H54 (cell line): ENCODE results near the gene FBXO38.

ENCODE experiments used
- DNase-seq: peaks from one replicate; pipeline ENCODE4 v3.0.0; 2011; ENCODE audit warnings: low spot score, mixed read lengths; ENCODE audit not compliant: insufficient read length
- FAIRE-seq: peaks from 3 replicates; lab custom pipeline; 2011; peaks lifted over from hg19 to GRCh38; lab: Jason Lieb, UNC
- POLR2A ChIP-seq: IDR thresholded peaks from 2 replicates; pipeline ENCODE4 v1.6.1; 2011; ENCODE audit warnings: low read depth, mild to moderate bottlenecking, low read length

Gene FBXO38

DNA sequence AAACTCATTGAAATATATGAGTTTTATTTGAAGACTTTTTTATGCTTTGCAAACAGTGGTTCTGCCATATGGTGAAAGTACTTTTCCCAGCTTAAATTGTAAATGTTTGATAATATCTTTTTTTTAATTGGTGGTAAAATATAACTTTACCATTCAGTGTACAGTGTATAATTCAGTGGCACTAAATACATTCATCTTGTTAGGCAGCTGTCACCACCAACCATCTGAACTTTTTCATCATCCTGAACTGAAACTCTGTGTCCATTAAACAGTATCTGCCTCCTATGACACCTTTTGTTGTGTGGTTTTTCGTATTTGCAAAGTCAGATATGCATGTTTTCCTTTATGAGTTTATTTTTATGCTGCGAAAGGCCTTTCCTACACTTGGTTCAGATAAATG lies 45.1 kb downstream of the FBXO38 start:
- DNase-seq (no peak), FAIRE-seq (no peak)
- TF ChIP-seq POLR2A, result no peak

GRCh38 chr5:148433826-148434225 lies 50.1 kb downstream of the FBXO38 start:
- no peak for DNase-seq
- TF ChIP-seq POLR2A, result no peak
- FAIRE-seq, result no peak

DNA sequence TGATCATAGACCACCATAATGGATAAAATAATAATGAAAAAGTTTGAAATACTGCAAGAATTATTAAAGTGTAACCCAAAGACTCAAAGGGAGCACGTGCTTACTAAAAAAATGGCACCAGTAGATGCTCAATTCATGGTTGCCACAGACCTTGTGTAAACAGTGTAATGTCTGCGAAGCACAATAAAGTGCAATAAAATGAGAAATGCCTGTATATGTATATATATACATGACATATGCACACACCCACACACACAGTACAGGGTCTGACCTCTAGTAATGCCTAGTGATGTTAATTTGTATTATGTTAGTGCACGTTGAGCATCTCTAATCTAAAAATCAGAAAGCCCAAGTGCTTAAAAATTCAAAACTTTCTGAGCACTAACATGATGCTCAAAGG lies 52.3 kb downstream of the FBXO38 start:
- TF ChIP-seq POLR2A, result no peak
- DNase-seq (no peak), FAIRE-seq (no peak)

DNA sequence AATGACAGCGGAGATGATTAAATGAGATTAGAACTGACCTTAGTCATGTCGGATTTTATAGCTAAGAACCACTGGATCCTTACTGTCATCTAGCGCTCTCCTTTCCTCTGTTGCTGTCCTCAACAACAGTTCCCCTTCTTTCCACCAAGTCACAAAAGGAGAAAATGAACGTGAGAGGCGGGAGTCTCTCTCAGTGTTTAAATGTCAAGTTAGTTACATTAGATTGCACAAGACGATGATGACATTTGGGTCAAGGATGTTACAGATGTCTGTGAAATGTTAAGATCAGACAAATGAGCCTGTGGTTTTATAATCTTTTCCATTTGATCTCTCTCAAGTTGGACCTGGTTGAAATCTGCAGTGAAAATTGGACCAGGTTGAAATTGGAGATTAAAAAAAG lies 53.5 kb downstream of the FBXO38 start:
- FAIRE-seq, result no peak
- DNase-seq, result no peak
- TF ChIP-seq POLR2A, result no peak

DNA sequence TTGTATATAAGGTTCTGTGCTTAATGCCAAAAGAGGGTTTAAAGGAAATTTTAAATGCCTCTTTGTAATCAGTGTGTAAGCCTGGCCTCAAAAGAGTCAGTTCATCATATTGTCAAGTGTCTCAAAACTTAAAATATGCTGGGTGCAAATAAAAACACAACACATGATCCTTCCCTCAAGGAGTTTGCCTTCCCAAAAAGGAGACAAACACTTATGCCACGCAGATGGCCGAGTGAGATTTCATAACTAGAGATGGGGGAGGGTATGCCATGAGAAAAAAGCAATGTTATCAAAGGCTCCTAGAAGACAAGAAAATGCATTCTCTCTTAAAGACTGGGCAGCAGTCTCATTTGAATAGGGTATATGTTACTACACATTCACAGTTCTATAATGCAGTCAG lies 55.2 kb downstream of the FBXO38 start:
- TF ChIP-seq POLR2A, result no peak

DNA sequence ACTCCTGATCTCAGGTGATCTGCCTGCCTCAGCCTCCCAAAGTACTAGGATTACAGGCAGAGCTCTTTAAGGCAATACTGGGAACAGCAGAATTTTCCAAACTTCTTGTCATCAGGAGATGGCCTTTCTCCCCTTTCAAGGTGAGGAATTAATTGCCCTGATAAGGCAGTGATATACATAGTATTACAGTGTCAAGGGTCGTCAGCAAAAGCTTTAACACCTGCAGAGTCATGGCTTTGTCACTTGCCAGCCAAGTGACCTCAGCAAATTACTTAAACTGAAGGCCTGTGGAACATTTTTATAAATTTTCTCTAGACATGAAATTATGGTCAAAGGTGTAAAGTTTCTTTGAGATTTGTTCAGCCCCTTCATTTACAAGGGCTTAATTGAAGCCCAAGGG lies 59.5 kb downstream of the FBXO38 start:
- DNase-seq (no peak), FAIRE-seq (no peak)
- no peak for TF ChIP-seq POLR2A

More for the DNA sequence above, 55.2 kb downstream of the FBXO38 start:
- FAIRE-seq, result no peak
- no peak for DNase-seq

DNA sequence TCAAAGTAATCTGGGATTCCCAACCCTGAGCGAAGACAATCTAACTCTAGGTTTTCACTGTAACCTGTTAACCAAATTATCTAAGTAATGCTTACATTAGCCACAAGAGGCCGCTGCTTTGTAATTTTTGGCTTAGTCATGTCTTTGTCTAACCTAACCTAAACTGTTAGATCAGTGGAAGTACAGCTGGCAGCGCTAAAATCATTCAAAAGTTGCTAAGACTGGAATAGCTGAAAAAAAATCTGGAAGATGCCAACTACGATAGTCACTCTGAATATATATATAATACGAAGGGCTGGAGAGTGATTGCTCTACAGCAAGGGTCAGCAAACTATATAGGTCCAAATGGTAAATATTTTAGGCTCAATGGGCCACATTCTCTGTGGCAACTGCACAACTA lies 60.2 kb downstream of the FBXO38 start:
- DNase-seq (peak; percentile 9), FAIRE-seq (peak; percentile 90)
- TF ChIP-seq POLR2A, result no peak

DNA sequence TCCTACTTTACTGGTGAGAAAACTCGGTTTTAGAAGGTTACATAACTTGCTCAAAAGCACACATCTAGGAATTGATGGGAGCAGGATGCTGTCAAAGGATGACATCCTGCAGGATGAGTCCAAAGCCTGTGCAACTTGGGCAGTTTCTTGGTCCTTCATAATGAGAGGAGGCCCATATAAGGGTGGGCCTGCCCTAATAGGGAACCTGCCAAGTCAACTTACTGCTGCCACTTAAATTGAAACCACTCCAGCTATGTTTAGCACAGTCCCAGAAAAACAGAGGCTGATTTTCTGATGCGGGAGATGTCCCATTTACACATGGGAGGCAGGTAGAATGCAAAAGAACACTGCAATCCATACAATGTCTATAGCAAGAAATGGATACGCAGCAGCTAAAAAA lies 61.8 kb downstream of the FBXO38 start:
- no peak for TF ChIP-seq POLR2A
- FAIRE-seq (no peak), DNase-seq (no peak)

- DNase-seq (no peak), FAIRE-seq (no peak)
- no peak for TF ChIP-seq POLR2A
These were observed 62.9 kb downstream of the FBXO38 start for GRCh38 chr5:148446611-148447010.

DNA sequence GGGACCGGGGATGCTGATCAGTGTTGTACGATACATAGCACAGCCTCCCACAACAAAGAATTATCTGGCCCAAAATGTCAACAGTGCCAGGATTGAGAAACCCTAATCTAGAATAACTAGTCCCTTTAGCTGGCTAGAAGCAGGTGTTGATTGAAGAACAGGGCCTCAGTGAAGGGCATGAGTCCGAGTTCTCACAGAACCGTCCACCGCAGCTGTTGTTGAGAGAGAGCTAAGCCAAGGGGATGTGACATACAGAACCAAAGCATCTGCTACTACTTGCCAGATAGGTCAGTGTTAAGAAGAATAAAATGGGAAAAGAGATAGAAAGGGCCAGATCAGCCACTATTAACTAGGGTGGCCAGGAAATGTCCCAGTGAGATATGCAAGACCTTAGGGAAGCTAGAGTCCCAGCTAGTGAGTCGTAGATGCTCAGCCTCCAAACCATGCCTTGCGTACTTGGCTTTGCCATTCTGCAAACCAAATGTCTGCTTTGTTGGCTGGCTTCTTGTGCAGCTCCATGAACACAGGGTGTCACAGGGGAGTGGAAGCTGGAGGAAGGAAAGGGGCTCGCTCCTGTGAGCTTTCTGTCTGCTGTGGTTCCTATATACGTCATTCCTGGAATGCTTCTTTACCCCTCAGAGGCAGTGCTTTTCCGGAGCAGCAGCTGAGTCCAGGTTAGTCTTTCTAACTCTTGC lies 68.9 kb downstream of the FBXO38 start:
- TF ChIP-seq POLR2A, result no peak
- FAIRE-seq (no peak), DNase-seq (no peak)

DNA sequence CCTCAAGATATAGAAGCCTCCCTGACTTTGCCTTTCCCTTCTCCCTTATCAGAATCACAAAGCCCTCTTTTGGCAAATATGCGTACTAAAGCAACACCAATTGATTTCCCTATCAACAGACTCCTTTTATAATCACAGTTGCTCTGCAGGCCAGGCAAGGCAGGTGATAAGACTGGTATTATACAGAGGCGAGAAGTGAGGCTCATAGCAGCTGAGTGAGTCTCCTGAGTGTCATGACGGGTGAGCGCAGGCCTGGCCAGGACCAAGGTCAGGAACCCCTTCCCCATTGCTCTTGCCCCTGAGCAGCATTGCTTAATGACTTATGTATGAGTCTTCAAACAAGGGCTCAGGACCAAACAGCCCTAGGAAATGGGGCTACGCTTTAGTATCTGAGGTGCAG lies 70.8 kb downstream of the FBXO38 start:
- no peak for FAIRE-seq
- DNase-seq, result no peak
- TF ChIP-seq POLR2A, result no peak

GRCh38 chr5:148455185-148455584 lies 71.4 kb downstream of the FBXO38 start:
- DNase-seq (no peak), FAIRE-seq (no peak)
- TF ChIP-seq POLR2A, result no peak

DNA sequence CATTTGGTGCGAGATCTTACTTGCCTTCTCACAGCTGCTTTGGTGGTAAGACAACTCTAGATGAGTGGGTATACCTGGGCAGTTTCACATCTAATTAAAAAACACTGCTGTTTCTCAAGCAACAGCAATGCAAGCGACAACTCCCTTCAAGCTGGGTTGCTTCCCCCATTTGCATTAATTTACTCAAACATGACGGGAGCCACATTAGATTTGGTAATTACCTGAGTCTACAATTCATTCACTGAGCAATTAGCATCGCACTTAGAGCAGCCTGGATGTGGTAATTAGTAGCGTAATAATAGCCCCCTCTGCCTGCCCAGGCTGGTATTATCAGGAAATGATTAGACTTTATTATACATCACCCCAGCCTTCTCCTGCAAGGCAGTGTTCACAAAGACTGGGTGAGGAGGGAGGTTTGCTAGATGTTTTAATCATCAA lies 73.4 kb downstream of the FBXO38 start:
- FAIRE-seq (no peak), DNase-seq (no peak)
- TF ChIP-seq POLR2A, result no peak

DNA sequence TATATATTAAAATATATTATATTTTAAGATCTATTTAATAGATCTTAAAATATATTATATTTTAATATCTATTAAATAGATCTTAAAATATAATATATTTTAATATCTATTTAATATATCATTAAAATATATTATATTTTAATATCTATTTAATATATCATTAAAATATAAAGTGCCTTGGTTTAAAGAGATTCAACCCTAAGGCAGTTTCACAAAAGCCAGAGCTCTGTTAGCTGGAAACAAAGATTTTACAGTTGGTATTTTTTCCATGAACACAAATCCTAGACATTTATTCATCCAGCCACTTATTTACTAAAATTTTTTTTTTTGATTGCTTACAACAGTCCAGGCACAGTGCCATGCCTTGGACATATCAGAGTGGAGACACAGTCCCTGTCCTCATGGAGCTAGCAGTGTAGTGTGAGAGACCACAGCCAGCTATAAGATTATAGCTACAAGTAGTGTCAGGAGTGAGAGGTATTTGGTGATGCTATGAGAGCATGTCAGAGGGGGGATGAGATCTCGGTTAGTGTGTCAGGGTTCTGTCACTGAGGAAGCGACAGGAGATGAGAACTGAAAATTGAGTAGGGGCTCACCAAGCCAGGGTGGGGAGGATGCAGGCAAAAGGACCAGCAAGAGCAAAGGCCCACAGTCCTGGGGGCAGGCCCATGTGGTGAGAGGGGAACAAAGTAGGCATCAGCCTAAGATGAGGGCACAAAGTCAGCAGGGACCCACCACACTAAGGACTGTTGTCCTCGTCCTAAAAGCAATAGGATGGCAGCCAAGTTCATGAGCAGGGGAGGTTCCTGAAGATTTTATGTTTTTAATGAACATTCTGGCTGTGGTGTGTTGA lies 74.5 kb downstream of the FBXO38 start:
- no peak for DNase-seq
- TF ChIP-seq POLR2A, result no peak
- no peak for FAIRE-seq
